HG03139 (cell line): Measurements from ENCODE around the gene PCNX2.

Source experiments
- ATAC-seq: cut with Tn5 transposase; IDR thresholded peaks from one replicate; pipeline ENCODE4 v1.9.1; 2021; ENCODE audit not compliant: unreplicated experiment

The PCNX2 gene, protein sequence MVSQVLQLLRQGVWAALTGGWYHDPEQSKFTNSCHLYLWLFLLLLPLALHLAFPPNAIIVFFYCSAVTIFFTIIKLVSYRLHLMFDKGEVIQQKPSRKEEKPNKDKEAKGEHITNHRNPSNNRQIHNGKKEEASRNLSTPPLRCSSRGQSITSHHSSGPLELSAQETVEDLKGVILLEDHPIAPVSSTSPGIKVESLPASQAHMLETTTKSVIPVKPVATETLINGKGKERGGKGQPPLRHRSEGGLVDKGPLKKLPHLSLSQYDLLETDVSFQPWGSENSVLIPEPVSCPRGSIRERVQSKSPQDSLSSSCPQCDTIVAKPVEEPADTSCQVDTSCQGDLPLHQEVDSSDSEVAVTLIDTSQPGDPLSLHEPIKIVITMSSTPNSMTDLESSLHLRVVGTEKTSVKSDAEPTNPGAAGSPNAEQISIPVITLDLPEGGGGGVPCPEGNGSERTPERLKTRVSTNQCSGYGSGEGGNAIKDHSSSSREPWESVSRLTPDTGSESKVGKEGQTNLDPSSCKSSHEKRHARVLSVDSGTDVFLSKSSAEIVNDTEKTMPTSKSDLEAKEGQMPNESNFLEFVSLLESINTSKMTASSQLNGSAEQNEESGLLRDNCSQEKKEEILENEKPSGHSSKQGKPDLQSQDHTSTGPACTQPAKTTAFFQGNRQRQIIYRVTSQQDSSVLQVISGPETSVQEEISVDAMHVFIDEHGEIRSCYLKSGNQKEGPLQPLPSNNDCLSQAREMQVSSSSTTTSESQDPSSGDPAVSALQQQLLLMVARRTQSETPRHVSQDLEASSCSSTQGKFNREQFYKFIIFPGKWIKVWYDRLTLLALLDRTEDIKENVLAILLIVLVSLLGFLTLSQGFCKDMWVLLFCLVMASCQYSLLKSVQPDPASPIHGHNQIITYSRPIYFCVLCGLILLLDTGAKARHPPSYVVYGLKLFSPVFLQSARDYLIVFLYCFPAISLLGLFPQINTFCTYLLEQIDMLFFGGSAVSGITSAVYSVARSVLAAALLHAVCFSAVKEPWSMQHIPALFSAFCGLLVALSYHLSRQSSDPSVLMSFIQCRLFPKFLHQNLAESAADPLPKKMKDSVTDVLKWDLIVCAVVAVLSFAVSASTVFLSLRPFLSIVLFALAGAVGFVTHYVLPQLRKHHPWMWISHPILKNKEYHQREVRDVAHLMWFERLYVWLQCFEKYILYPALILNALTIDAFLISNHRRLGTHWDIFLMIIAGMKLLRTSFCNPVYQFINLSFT (N-terminal part only)

DNA sequence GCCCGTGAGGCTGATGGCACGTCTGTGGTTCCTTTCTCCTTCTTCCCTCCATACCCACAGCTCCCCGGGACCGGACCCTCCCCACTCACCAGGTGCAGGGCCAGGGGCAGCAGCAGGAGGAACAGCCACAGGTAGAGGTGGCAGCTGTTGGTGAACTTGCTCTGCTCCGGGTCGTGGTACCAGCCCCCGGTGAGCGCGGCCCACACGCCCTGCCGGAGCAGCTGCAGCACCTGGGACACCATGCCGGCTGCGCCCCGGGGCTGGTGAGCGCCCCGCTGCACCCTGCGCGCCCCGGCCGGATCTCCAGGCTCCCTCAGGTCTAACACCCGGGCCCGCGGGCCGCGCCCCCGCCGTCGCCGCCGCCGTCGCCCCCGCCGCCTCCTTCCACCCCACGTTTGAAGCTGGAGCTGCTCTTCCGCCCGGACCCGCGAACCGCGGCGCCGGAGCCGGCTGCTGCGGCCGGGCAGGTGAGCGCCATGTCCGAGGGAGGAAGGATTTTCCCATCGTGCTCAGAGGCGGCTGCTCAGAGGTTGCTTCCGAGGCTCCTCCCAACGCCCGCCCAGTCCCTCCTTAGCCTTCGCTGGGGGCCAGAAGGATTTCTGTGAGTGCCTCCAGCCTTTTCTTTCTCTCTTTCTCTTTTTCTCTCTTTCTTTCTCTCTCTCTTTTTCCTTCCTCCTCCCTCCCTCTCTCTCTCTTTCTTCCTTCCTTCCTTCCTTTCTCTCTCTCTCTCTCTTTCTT lies at the start of gene PCNX2:
PCNX2 (minus strand) TSS at position 489 of the 738 bp plus-strand sequence; CDS start at position 242, 247 bp downstream.
- ATAC-seq = peak; percentile 92

DNA sequence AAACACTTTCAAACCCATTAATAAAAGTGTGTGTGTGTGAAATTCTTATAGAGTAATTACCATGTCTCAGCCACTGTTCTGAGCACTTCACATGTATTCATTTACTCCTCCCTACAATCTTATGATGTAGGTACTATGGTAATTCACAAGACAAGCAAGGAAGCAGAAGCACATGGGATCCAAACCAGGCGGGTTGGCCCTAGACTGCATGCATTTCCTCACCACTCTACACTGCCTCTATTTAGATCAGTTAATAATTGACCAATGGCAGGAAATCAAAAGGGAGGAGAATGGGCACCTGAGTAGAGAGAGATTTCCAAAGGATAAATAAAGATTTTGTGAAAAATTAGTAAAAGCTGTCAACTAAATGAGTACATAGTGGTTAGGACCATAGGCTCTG lies 47.7 kb upstream of the PCNX2 start:
- ATAC-seq = no peak

DNA sequence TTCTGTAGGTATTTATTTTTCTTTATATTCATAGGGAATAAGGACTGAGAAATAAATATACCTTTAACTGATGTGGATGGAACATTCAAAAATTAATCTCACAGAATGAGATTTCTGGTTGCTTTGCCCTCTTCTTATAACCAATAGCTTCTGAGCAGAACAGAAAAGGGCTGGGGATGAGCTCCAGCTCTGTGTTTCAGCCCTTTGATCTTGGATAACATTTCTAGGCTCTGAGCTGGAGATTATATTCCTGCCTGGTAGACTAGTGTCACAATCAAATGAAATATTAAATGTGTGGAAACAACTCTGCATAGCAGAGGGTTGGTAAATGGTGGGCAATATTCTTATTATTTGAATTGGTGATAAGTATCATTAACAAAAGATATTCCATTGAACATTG lies 46.6 kb upstream of the PCNX2 start:
- no peak for ATAC-seq

DNA sequence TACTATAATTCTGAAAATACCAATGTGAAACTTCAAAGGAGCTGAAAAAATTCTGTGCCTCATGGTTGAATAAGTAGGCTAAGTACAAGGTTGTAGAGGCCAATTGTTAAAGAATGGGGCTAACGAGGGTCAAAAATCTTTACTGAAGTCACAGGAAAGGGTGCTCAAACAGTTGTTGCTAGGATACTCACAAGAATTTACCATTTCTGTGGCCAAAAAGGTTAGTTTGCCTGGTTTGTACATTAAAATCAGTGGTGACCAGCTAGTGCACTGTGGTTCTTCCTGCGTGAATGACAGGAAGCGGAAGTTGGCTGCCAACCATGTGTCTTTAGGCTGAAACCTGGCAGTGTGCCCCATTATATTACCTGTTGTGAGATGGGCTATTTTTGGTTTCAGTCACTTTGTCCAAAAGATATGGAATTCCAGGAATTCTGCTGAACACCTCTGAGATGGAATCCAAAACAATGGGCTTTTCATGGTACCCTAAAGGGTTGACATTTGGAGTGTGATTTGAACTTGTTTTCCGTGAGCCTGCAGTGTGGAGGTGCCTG lies 45.5 kb upstream of the PCNX2 start:
- ATAC-seq = no peak

DNA sequence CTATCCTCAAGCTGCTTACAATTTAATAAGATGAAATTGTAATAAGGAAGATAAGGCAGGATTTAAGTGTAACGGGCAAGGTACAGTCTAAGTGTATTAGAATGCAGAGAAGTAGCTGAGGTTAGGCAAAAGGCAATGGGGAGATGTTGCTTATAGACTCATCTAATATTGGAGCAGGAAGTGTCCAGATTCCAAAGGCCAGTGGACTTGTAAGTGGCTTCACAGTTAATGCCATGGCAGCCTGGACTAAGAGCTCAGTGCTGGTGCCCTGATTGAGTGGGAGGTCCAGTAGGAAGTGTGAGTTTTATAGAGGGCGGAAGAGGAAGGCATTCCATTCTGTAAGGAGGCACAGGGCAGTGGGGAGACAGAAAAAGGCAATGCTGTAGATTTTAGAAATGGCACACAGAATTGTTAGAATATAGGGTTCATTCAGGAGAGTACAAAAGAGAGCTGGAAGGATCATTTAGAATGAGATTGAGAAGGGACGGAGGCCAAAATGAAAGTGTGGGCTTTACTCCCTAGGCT lies 44.6 kb upstream of the PCNX2 start:
- ATAC-seq = no peak

DNA sequence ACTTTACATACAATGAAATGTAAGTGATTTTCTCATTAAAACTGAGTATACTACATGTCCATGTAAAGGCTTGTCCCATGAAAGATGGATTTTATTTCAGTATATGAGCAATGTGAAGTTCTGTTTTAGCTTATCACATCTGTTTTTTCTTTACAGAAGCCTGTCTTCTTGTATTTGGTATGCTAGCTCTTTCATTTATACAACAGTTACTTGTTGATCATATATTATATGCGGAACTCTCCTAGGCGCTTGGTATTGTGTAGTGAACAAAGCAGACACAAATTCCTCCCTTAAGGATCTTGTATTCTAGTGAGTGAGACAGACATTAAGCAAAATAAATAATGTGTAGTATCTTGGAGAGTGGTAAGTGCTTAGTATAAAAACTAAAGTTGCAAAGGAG lies 42.6 kb upstream of the PCNX2 start:
- no peak for ATAC-seq

DNA sequence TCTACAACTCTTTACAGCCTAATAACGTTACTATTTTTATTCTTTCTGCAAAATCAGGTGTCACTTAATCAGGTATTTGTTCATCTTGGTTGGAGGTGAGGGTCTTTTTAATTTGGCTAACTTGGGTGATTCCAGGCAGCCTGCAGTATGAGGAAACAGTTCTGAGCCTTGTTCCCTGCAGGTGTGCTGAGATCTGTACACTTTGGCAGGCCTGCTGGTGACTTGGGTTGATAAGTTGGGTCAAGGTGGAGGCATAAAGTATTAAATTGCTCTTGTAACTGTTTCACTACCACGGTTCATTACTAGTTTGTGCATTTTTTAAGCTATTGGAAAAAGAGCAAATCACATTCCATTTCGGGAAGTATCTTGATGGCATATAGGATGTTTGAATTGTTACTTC lies 42.0 kb upstream of the PCNX2 start:
- ATAC-seq = no peak

DNA sequence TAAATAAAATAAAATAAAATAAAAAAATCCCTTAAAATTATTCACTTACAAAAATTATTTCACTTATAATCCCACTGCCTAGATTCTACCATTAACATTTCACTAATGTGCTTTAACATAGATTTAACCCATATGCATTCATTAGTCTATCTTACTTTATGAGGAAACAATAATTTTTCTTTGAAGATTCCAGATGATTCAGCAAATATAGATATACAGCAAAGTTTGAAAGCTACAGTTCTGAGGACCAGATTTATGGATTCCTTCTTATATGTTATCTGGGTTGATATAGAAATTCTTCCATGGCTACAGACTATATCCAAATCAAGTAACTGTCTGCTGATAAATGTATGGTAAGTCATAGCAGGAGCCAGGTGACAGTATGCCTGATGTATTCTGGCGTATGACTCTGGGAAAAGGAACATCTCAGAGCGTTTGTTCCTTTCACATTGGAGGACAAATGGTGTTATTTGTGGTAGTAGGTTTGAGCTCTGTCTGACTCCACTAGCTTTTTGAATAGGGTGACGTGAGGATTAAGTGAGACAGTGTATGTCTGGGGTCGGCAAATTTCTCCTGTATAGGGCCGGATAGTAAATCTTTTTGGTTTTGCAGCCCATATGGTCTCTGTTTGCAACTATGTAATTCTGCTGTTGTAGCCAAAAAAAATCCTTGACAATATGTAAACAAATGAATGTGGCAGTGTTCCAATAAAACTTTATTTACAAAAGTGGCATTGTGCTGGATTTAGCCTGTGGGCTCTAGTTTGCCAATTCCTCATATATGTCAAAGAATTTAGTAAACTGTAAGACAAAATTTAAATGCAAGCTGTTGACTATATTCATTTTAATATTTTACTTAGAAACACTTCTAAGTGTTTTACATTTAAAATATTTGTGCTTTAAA lies 41.3 kb upstream of the PCNX2 start:
- ATAC-seq = no peak

DNA sequence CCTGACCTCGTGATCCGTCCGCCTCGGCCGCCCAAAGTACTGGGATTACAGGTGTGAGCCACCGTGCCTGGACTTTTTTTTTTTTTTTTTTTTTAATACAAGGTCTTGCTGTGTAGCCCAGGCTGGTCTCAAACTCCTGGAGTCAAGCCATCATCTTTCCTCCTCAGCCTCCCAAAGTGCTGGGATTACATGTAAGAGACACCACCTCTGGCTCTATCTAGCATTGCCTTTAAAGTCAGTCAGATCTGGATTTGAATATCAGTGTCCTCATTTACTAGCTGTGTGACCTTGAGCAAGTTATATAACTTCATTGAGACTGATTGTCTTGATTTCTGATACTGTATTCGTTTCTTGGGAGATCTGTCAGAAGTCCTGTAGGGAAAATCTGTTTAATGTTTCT lies 38.6 kb upstream of the PCNX2 start:
- ATAC-seq = no peak

DNA sequence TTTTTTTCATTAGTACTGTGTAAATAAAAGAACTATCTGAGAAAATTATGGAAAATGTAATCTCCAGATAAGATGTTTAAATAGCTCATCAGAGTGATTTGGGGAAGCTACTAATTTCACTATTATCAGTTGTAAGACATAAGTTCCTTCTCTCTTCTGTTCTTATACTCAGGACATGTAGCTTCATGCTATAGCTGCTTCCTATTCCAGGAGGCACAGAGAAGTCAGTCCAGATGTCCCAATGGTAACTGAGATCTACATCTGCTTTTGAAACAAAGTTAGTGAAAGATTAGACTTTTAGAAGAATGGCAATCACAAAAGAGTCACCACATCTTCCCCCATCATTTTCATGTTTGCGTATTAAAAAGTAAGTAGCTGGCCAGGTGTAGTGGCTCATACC lies 37.6 kb upstream of the PCNX2 start:
- ATAC-seq = no peak

DNA sequence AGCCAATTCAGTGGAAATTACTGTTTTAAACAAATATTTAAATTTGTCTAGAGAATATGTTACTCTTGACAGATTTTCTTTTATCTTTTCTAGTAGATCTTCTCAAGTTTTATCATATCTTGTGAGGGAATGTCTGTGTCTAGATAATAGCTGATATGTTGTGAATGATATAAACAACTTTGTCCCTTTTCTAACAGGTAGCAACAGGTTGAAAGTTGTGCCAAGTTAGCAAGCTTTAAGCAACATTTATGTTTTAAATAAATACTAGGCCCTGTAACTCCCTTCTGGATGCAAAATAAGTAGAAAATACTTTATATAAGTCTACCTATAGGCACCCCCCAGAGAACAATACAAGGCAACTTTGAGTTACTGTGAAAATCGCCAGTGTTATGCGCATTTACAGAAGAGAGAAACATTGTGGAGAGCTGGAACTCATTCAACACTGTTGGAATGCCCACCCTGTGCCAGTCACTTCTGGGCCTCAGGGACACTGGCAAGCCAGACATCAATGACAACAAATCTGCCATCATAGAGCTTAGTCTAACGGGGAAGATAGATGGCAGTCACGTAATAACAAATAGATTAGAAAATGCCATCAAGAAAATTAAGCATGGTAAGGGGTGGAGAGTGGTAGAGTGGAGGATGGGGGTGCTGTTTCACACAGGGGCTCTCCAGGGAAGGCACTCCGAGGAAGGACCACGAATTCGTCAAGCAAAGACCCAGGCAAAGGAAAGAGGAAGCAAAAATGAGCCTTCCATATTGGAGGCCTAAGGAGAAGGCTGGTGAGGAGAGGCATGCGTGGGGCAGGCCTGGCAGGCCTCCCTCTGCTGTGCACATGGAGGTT lies 36.4 kb upstream of the PCNX2 start:
- ATAC-seq = no peak

DNA sequence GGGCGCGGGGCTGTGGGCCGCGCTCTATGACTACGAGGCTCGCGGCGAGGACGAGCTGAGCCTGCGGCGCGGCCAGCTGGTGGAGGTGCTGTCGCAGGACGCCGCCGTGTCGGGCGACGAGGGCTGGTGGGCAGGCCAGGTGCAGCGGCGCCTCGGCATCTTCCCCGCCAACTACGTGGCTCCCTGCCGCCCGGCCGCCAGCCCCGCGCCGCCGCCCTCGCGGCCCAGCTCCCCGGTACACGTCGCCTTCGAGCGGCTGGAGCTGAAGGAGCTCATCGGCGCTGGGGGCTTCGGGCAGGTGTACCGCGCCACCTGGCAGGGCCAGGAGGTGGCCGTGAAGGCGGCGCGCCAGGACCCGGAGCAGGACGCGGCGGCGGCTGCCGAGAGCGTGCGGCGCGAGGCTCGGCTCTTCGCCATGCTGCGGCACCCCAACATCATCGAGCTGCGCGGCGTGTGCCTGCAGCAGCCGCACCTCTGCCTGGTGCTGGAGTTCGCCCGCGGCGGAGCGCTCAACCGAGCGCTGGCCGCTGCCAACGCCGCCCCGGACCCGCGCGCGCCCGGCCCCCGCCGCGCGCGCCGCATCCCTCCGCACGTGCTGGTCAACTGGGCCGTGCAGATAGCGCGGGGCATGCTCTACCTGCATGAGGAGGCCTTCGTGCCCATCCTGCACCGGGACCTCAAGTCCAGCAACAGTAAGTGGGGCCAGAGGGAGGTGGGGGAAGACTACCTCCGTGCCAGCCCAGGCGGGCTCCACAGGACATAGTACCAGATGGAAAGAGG lies 32.8 kb upstream of the PCNX2 start:
- ATAC-seq = peak; percentile 26

DNA sequence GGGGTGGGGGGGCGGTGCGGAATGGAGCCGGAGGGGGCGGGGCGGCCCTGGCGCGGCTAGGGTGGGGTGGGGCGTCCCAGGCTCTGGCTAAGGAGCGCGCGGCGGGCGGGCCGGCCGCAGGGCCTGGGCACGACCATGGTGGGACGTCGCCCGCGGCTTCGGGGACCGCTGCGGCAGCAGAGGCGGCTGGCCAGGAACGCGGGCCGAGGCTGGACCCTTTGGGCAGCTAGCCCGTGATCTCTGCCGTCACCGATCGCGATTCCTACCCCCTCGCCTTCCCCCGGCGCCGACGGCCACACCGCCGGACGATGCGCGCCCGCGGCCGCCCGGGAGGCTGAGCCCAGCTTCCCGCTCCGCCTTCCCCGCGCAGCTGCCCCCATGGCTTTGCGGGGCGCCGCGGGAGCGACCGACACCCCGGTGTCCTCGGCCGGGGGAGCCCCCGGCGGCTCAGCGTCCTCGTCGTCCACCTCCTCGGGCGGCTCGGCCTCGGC lies 32.2 kb upstream of the PCNX2 start, which contains the start of gene MAP3K21:
MAP3K21 (plus strand) TSS at position 74 of the 491 bp plus-strand sequence; CDS start at position 379, 305 bp downstream.
- peak; percentile 43 for ATAC-seq

DNA sequence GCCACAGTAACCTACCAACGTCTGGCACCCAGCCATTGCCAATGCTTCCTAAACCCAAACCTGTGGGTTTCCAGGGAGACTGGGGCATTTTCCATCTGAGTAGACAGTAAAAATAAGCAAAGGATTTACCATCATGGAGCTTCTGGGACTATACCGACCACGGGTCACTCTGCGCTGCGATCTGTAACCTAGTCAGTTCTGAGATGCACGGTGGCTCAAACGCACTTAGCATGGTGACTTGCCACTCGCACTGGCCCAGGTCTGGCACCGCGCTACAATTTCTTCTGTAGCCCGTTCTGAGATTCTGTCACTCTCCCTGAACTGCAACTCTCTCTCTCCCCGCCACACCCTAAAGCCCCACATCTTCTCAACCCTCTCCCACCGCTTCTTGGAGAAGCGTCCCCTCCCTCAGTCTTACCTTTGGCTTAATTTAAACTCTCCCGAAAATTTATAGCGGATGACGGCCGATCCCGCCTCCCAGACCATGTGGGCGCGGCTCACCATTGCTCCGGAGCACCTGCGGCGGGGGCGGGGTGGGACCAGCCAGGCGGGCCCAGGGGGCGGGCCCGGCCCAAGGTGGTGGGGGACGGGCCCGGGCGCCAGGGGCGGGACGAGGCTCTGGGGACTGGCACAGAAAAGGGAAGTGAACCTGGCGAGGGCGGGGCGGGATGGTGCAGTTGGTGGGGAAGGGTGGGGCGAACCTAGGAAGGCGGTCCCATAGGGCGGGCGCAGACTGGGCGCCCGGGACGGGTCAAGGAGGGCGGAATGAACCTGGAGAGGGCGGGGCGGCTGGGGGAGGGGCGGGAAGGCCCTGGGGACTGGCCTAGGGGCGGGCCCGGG lies 31.5 kb upstream of the PCNX2 start:
- peak; percentile 95 for ATAC-seq

DNA sequence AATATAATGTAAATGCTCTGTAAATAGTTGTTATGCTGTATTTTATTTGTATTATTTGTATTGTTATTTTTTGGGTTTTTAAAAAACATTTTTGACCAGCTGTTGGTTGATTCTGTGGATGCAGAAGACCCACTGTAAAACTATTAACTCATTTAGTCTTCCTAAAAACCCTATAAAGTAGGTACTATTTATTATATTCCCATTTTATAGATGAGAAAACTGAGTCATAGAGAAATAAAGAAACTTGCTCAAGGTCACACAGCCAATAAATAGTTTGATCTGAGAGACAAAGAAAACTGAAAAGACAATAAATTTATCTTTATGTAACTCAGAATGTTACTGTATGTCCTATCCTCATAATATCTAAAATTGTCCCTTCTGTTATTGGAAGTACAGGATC lies 30.8 kb upstream of the PCNX2 start:
- no peak for ATAC-seq

DNA sequence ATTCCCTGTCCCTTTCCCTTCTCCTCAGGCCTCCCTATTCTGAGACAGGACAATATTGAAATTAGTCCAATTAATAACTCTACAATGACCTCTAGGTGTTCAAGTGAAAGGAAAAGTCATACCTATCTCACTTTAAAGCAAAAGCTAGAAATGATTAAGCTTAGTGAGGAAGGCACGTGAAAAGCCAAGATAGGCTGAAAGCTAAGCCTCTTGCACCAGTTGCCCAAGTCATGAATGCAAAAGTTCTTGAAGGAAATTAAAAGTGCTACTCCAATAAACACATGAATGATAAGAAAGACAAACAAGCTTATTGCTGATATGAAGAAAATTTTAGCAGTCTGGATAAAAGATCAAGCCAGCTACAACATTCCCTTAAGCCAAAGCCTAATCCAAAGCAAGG lies 28.2 kb upstream of the PCNX2 start:
- ATAC-seq = no peak
